Measurements from ENCODE around the gene NPC1.

The NPC1 gene

DNA sequence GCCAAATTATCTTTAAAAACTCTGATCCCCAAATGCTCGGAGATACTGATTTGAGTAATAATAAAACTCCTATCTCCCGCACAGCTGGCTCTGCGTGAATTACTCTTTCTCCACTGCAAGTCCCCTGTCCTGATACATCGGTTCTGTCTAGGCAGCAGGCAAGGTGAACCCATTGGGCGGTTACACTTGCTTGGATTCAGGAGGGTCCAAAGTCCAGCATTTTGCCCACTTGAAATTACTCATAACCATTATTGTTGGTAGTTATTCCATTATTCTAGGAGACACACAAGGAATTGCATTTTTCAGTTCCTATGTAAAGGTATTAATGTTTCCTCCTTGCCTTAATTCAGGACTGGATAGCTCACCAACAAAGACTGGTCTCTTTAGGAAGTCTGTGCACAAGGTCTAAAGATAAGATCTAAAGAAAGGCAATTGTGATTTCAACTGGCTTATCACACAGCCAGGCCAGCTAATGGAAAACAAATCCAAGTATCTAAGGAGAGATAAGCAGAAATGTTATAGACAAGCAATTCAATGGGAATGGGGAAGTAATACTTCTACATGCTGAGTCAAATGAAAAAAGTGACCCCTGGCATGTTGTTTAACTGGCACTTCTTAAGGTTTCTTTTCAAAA, 23.2 kb upstream of the NPC1 start:
- Histone ChIP-seq H3K27me3 (ENCODE audit: control insufficient read depth, low read length) (peaks cover 7% of the 10 kb centered on the region; the same call in 1 of the 2 replicates), H3F3A (ENCODE audit: control insufficient read depth, insufficient read depth) (no peaks in the 10 kb centered on the region), H3K79me2 (ENCODE audit: control insufficient read depth, low read length) (no peaks in the 10 kb centered on the region), H3K4me2 (ENCODE audit: low read length) (no peak overlapping the region), H3K9me3 (ENCODE audit: control insufficient read depth, insufficient read depth, low read length) (no peaks in the 10 kb centered on the region), H3K9me2 (replicated peaks; ENCODE audit: control insufficient read depth, low read length) (no peaks in the 10 kb centered on the region), H3K27ac (ENCODE audit: low read depth, low read length) (no peak overlapping the region), H4K20me1 (ENCODE audit: control insufficient read depth, insufficient read depth, low read depth, low read length) (no peaks in the 10 kb centered on the region), H3K4me3 (ENCODE audit: low read length) (no peak overlapping the region), H3K36me3 (ENCODE audit: control insufficient read depth, low read length) (no peaks in the 10 kb centered on the region), H3K4me1 (ENCODE audit: control insufficient read depth, low read length) (no peaks in the 10 kb centered on the region)
- no peak for TF ChIP-seq EZH2phosphoT487 (IDR thresholded peaks at IDR 0.05; ENCODE audit: borderline replicate concordance, low read length)
- TF ChIP-seq, protein P1, sequence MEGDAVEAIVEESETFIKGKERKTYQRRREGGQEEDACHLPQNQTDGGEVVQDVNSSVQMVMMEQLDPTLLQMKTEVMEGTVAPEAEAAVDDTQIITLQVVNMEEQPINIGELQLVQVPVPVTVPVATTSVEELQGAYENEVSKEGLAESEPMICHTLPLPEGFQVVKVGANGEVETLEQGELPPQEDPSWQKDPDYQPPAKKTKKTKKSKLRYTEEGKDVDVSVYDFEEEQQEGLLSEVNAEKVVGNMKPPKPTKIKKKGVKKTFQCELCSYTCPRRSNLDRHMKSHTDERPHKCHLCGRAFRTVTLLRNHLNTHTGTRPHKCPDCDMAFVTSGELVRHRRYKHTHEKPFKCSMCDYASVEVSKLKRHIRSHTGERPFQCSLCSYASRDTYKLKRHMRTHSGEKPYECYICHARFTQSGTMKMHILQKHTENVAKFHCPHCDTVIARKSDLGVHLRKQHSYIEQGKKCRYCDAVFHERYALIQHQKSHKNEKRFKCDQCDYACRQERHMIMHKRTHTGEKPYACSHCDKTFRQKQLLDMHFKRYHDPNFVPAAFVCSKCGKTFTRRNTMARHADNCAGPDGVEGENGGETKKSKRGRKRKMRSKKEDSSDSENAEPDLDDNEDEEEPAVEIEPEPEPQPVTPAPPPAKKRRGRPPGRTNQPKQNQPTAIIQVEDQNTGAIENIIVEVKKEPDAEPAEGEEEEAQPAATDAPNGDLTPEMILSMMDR (IDR thresholded peaks at IDR 0.05; ENCODE audit: low read depth, low read length, poor library complexity, severe bottlenecking), result no peak

DNA sequence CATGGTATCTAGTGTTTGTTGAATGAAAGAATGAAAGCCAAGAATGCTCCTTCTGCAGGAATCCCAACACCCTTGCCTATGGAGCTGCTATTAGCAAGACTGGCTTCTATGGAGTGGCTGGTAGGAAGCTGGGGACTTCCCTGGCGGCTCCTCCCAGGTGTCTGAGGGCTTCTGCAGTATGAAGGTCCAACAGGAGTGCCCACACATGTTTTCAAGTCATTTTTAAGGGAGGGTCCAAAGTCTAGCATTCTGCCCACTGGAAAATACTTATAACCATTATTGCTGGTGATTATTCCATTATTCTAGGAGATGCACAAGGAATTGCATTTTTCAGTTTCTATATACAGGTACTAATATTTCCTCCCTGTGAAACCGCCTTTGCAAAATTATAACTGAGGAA, 21.9 kb upstream of the NPC1 start:
- Histone ChIP-seq H3K4me1 (ENCODE audit: control insufficient read depth, low read length) (no peaks in the 10 kb centered on the region), H3K79me2 (ENCODE audit: control insufficient read depth, low read length) (no peaks in the 10 kb centered on the region), H3K9me2 (replicated peaks; ENCODE audit: control insufficient read depth, low read length) (no peaks in the 10 kb centered on the region), H3K4me2 (ENCODE audit: low read length) (no peak overlapping the region), H4K20me1 (ENCODE audit: control insufficient read depth, insufficient read depth, low read depth, low read length) (no peaks in the 10 kb centered on the region), H3K4me3 (ENCODE audit: low read length) (no peak overlapping the region), H3K36me3 (ENCODE audit: control insufficient read depth, low read length) (no peaks in the 10 kb centered on the region), H3K27me3 (ENCODE audit: control insufficient read depth, low read length) (peaks cover 7% of the 10 kb centered on the region; the same call in 1 of the 2 replicates), H3K9me3 (ENCODE audit: control insufficient read depth, insufficient read depth, low read length) (no peaks in the 10 kb centered on the region), H3F3A (ENCODE audit: control insufficient read depth, insufficient read depth) (no peaks in the 10 kb centered on the region), H3K27ac (ENCODE audit: low read depth, low read length) (no peak overlapping the region)
- TF ChIP-seq, protein P1 (IDR thresholded peaks at IDR 0.05; ENCODE audit: low read depth, low read length, poor library complexity, severe bottlenecking), result no peak
- no peak for TF ChIP-seq EZH2phosphoT487 (IDR thresholded peaks at IDR 0.05; ENCODE audit: borderline replicate concordance, low read length)

DNA sequence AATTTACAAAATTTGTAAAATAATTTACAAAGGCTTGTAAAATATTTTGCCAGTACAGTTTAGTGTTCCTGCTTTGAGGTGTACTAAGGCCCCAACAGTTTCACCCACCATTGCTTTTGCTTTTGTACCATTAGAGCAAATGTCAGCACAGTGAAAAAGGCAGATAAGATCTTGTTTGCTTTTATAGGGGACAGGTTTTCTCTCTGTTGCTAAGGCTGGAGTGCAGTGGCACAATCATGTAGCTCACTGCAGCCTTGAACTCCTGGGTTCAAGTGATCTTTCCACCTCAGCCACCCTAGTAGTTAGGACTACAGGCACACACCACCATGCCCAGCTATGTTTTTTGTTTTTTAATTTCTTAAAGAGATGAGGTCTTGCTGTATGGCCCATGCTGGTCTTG, 19.6 kb upstream of the NPC1 start:
- Histone ChIP-seq H3K36me3 (ENCODE audit: control insufficient read depth, low read length) (no peaks in the 10 kb centered on the region), H3F3A (ENCODE audit: control insufficient read depth, insufficient read depth) (no peaks in the 10 kb centered on the region), H3K4me2 (ENCODE audit: low read length) (no peak overlapping the region), H3K9me3 (ENCODE audit: control insufficient read depth, insufficient read depth, low read length) (no peaks in the 10 kb centered on the region), H3K4me1 (ENCODE audit: control insufficient read depth, low read length) (no peaks in the 10 kb centered on the region), H4K20me1 (ENCODE audit: control insufficient read depth, insufficient read depth, low read depth, low read length) (no peaks in the 10 kb centered on the region), H3K9me2 (replicated peaks; ENCODE audit: control insufficient read depth, low read length) (no peaks in the 10 kb centered on the region), H3K79me2 (ENCODE audit: control insufficient read depth, low read length) (no peaks in the 10 kb centered on the region), H3K4me3 (ENCODE audit: low read length) (no peak overlapping the region), H3K27ac (ENCODE audit: low read depth, low read length) (no peak overlapping the region), H3K27me3 (ENCODE audit: control insufficient read depth, low read length) (peaks cover 2% of the 10 kb centered on the region)
- TF ChIP-seq, protein P1 (IDR thresholded peaks at IDR 0.05; ENCODE audit: low read depth, low read length, poor library complexity, severe bottlenecking), result no peak
- no peak for TF ChIP-seq EZH2phosphoT487 (IDR thresholded peaks at IDR 0.05; ENCODE audit: borderline replicate concordance, low read length)
